AG09309 (cell line): Measurements from ENCODE around the gene FBXO38.
A peak's percentile ranks its signal among the peaks of the same experiment; 100 is the strongest.
"Not testable (repeated sequence)": the region's sequence is repeated elsewhere in the genome, so short reads cannot be mapped to it uniquely, and the experiment has no call there.

Source experiments
- DNase-seq: peaks from one replicate; pipeline ENCODE4 v3.0.0-alpha.2; 2010; ENCODE audit warnings: low read depth
- H3K4me3 ChIP-seq: 2 replicates; pipeline ENCODE4 v1.5.1; 2011; ENCODE audit warnings: mild to moderate bottlenecking, low read depth, low read length, moderate library complexity; ENCODE audit not compliant: control insufficient read depth
- TF ChIP-seq, protein P1 (sequence below): IDR thresholded peaks from 2 replicates; pipeline ENCODE4 v1.5.1; 2011; ENCODE audit warnings: mild to moderate bottlenecking, low read depth, low read length, inconsistent platforms; ENCODE audit not compliant: insufficient read depth, control insufficient read depth; ENCODE audit errors: missing control alignments

FBXO38 gene

DNA sequence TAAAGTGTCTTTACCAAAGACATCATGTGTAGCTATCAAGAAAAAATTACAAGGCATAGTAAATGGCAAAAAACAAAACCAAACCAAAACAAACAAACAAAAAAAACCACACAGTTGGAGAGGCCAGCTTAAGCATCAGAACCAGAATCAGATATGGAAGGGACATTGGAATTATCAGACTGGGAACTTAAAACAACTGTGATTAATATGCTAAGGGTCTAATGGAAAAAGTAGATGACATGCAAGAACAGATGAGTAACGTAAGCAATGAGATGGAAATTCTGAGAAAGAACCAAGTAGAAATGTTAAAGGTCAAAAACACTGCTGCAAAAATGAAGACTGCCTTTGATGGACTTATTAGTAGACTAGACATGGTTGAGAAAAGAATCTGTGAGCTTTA, 75.9 kb downstream of the FBXO38 start:
- no peak for DNase-seq
- H3K4me3 ChIP-seq = no peak overlapping the region
- TF ChIP-seq, protein P1, sequence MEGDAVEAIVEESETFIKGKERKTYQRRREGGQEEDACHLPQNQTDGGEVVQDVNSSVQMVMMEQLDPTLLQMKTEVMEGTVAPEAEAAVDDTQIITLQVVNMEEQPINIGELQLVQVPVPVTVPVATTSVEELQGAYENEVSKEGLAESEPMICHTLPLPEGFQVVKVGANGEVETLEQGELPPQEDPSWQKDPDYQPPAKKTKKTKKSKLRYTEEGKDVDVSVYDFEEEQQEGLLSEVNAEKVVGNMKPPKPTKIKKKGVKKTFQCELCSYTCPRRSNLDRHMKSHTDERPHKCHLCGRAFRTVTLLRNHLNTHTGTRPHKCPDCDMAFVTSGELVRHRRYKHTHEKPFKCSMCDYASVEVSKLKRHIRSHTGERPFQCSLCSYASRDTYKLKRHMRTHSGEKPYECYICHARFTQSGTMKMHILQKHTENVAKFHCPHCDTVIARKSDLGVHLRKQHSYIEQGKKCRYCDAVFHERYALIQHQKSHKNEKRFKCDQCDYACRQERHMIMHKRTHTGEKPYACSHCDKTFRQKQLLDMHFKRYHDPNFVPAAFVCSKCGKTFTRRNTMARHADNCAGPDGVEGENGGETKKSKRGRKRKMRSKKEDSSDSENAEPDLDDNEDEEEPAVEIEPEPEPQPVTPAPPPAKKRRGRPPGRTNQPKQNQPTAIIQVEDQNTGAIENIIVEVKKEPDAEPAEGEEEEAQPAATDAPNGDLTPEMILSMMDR = no peak

DNA sequence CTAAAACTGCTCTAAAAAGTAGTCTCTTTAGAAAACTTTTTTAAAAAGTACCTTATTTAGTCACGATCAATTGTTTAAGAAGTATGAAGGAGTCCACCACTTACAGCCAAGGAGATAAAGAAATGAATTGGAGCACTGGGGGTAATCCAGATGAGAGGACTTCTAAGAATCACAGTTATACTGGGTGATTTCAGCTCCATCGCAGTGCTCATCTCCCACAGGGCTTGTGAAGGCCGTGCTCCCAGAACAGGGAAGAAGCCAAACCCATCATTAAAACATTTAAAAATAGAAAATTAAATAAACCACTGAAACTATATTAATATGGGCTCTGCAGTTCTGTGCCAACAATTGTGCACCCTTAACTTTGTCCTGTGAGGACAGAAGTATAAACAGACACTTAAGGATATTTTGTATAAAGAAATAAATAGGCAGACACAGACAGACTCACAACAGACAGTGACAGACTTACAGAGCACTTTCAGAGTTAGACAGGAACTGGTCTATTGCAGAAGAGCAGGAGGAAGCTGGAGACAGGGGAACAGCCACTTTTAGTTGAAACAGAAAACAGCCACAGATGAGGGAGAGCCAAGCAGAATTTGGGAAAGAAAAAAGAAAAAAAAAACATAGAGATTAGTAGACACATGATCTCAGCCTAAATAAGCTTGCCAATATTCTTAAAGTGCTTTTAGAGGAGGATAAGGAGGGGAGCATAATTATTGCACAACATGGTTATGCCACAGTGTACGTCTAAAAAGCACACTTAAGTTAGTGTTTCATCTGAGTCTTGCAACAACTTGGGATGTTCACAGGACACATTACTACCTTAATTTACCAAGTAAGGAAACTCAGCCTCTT, 81.8 kb downstream of the FBXO38 start:
- H3K4me3 ChIP-seq = no peak overlapping the region
- TF ChIP-seq, protein P1 = no peak
- DNase-seq = no peak

DNA sequence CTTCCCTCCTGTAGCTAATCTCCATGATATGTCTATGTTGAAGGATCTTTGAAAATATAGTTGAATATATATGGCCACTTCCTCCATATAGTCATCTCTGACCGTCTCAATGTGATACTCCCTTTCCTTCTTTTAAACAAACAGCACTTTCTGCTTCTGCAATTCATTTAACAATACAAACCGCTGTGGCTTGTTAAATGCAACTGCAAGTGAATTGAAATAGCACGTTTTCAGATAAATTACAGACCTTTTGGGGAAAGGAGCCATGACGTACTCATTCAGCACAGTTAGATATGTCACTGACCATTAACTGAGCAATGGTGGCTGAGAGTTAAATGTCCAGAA, 82.5 kb downstream of the FBXO38 start:
- TF ChIP-seq, protein P1 = no peak
- H3K4me3 ChIP-seq = no peak overlapping the region
- DNase-seq = no peak

DNA sequence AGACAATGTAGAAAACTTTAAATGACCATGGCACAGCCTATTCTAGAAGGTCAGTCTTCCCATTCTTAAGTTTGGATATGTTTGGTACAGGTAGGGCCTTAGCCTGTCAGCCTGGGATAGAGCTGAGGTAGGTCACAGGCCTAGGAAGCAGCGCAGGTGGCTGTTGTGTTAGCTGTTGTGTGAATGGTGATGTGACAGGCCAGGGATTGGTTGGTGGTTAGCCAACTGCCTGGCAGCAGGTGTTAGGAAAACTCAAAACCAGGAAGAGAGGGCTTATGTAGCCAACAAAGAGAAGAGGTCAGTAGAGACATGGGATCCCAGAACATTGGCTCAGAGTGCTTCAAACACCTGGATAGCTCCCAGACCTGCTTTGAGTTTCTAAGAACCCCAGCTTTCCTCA, 84.2 kb downstream of the FBXO38 start:
- H3K4me3 ChIP-seq = no peak overlapping the region
- no peak for DNase-seq
- TF ChIP-seq, protein P1 = no peak

DNA sequence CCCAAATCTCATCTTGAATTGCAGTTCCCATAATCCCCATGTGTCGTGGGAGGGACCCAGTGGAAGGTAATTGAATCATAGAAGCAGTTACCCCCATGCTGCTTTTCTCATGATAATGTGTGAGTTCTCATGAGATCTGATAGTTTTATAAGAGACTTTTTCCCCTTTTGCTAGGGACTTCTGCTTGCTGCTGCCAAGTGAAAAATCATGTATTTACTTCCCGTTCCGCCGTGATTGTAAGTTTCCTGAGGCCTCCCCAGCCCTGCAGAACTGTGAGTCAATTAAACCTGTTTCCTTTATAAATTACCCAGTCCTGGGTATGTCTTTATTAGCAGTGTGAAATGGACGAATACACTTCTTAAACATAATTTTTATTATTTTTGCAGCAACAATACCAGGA, 85.0 kb downstream of the FBXO38 start:
- not testable (repeated sequence) for DNase-seq

DNA sequence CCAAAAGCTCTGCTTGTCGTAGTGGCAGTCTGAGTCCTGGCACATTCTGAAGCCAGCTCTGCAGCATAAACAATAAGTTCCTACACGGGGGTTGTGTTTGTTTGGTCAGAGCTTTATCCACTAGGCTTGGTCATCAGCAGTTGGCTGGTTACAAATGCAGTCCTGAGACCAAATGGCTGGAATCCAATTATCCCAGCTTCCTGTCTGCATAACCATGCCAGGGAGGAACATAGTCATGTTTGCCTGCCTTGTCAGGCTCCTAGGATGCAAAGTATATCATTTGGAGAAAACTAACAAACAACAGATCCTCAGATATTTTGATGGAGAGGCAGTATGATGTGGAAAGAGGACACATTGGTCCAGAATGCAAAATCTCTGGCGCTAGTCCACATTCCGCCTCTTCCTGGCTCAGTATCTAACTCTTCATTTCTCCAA, 85.8 kb downstream of the FBXO38 start:
- TF ChIP-seq, protein P1 = no peak
- peak; percentile 17 for DNase-seq
- no peak overlapping the region for H3K4me3 ChIP-seq

More for the DNA sequence above, 85.0 kb downstream of the FBXO38 start:
- not testable (repeated sequence) for H3K4me3 ChIP-seq

DNA sequence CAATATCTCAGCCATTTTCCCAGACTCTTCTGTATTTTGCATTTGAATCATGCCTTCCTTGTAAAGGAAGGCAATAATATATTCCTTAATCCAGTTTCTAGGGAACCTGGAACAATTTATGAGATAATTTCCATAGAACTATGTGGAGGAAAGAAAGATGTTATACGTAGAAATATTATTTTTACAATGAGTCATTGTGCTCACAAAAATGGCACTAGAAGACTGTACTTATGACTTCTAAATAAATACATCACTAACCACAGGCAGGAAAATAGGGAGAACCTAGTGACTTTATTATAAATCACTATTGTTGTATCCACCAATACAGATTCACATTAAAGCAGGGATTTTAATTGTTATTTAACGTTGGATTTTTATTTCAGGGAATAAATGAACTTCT, 87.6 kb downstream of the FBXO38 start:
- TF ChIP-seq, protein P1 = no peak
- no peak overlapping the region for H3K4me3 ChIP-seq
- no peak for DNase-seq
